ENCODE measurements around the gene UPP2. TPM values are rescaled to one million over a fixed set of nuclear protein-coding genes. Genes with fewer than 3 reads are reported as not detected.

UPP2 gene
- total RNA-seq, 2 experiments from 2014 or later = not detected

DNA sequence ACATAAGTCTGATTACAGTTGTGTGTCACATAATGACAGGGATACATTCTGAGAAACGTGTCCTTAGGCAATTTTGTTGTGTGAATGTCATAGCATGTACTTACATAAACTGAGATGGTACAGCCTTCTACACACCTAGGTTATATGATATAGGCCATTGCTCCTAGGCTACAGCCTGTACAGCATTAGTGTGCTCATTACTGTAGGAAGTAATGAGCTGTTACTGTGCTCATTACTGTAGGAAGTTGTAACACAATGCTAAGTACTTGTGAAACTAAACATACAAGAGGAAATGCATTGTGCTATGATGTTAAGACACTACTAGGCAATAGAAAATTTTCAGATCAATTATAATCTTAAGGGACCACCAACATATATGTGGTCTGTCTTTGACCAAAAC, 72.8 kb downstream of the UPP2 start:
- Histone ChIP-seq H3K9me3 (ENCODE audit: low read length) (no peaks in the 10 kb centered on the region), H3K9me2 (ENCODE audit: insufficient read depth, low read length) (no peaks in the 10 kb centered on the region), H3K4me2 (ENCODE audit: low read length) (no peak overlapping the region), H3K27ac (ENCODE audit: low read depth, low read length, poor library complexity, severe bottlenecking) (no peak overlapping the region), H2AFZ (ENCODE audit: low read length) (no peak overlapping the region), H3K79me2 (ENCODE audit: insufficient read depth, low read depth, low read length) (no peaks in the 10 kb centered on the region), H4K20me1 (ENCODE audit: insufficient read depth, low read length) (no peaks in the 10 kb centered on the region), H3K4me3 (ENCODE audit: low read depth, low read length, poor library complexity, severe bottlenecking) (no peak overlapping the region), H3K4me1 (ENCODE audit: insufficient read depth, low read length, poor library complexity, severe bottlenecking) (no peaks in the 10 kb centered on the region), H3K36me3 (ENCODE audit: insufficient read depth, low read length) (no peaks in the 10 kb centered on the region)
- POLR2A ChIA-PET = interaction anchor here (1.2 kb wide), 1 partner anchor 11 kb away, joined by 3 read pairs; no protein-coding TSS in a partner anchor
- no peak for TF ChIP-seq EZH2phosphoT487 (IDR thresholded peaks at IDR 0.05; ENCODE audit: borderline replicate concordance, low read depth, low read length)
- TF ChIP-seq, protein P1, sequence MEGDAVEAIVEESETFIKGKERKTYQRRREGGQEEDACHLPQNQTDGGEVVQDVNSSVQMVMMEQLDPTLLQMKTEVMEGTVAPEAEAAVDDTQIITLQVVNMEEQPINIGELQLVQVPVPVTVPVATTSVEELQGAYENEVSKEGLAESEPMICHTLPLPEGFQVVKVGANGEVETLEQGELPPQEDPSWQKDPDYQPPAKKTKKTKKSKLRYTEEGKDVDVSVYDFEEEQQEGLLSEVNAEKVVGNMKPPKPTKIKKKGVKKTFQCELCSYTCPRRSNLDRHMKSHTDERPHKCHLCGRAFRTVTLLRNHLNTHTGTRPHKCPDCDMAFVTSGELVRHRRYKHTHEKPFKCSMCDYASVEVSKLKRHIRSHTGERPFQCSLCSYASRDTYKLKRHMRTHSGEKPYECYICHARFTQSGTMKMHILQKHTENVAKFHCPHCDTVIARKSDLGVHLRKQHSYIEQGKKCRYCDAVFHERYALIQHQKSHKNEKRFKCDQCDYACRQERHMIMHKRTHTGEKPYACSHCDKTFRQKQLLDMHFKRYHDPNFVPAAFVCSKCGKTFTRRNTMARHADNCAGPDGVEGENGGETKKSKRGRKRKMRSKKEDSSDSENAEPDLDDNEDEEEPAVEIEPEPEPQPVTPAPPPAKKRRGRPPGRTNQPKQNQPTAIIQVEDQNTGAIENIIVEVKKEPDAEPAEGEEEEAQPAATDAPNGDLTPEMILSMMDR (conservative IDR thresholded peaks at IDR 0.05; ENCODE audit: low read length) = no peak
- BruUV-seq (replicated peaks) = no TSS peak
- no peak for DNase-seq (ENCODE audit: low spot score)
- CTCF ChIA-PET (ENCODE audit: unreplicated experiment) = no interaction called here
- intact Hi-C loops (cut with micrococcal nuclease; ENCODE audit: unreplicated experiment) = no loop called here

DNA sequence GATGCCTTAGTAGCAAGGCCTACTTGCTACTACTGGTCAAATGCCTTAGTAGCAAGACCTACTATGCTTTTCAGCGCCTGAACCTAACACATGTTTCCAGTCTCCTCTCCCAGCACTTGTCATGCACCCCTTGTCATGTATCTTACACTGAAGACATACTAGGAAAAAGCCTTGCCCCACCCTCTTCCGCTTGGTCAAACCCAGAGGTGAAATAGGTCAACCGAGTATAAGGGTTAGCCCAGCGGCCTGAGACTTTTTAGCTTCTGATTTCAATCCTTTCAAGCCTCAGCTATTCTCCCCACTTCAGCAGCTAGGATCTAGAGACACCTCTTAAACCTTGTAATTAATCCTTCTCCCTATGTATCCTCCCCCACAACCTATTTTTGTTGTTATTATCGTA, 73.3 kb downstream of the UPP2 start:
- no TSS peak for BruUV-seq (replicated peaks)
- POLR2A ChIA-PET = no interaction called here
- no peak overlapping the region for H3K4me3 ChIP-seq (ENCODE audit: low read depth, low read length, poor library complexity, severe bottlenecking)

DNA sequence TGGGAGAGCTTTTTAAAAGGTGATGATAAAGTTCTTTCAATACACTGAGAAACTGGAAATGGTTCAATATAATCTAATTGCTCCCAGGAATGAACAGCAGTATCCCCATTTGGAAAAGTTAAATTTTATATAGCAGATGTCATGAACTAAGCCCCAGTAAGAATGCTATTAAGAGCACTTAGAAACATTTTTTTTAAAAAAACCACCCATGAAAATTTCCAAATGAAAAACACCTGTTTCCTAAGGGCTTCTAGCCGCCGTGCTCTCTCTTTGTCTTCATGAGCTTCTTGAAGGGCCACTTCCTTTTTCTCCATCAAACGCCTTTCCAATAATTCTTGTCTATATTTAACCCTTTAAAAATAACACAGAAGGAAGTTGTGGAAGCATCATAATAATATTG, 77.0 kb downstream of the UPP2 start:
- H2AFZ ChIP-seq (ENCODE audit: low read length) = no peak overlapping the region
- no peaks in the 10 kb centered on the region for H3K9me3 ChIP-seq (ENCODE audit: low read length)
- no peak for DNase-seq (ENCODE audit: low spot score)
- TF ChIP-seq EZH2phosphoT487 (IDR thresholded peaks at IDR 0.05; ENCODE audit: borderline replicate concordance, low read depth, low read length) = no peak
- TF ChIP-seq, protein P1 (conservative IDR thresholded peaks at IDR 0.05; ENCODE audit: low read length) = no peak
- H3K79me2 ChIP-seq (ENCODE audit: insufficient read depth, low read depth, low read length) = no peaks in the 10 kb centered on the region
- CTCF ChIA-PET (ENCODE audit: unreplicated experiment) = no interaction called here
- intact Hi-C loops (cut with micrococcal nuclease; ENCODE audit: unreplicated experiment) = loop anchor here (2.0 kb wide), 2 partner anchors 566 to 576 kb away; no protein-coding TSS in a partner anchor
- H3K4me2 ChIP-seq (ENCODE audit: low read length) = no peak overlapping the region
- H4K20me1 ChIP-seq (ENCODE audit: insufficient read depth, low read length) = no peaks in the 10 kb centered on the region
- BruUV-seq (replicated peaks) = no TSS peak
- no peaks in the 10 kb centered on the region for H3K4me1 ChIP-seq (ENCODE audit: insufficient read depth, low read length, poor library complexity, severe bottlenecking)
- H3K36me3 ChIP-seq (ENCODE audit: insufficient read depth, low read length) = no peaks in the 10 kb centered on the region
- no peak overlapping the region for H3K4me3 ChIP-seq (ENCODE audit: low read depth, low read length, poor library complexity, severe bottlenecking)
- POLR2A ChIA-PET = interaction anchor here (1.0 kb wide), 2 partner anchors 36 to 47 kb away, joined by 3 read pairs; no protein-coding TSS in a partner anchor
- no peaks in the 10 kb centered on the region for H3K9me2 ChIP-seq (ENCODE audit: insufficient read depth, low read length)
- H3K27ac ChIP-seq (ENCODE audit: low read depth, low read length, poor library complexity, severe bottlenecking) = no peak overlapping the region

More for the DNA sequence above, 73.3 kb downstream of the UPP2 start:
- Histone ChIP-seq H3K79me2 (ENCODE audit: insufficient read depth, low read depth, low read length) (no peaks in the 10 kb centered on the region), H3K36me3 (ENCODE audit: insufficient read depth, low read length) (no peaks in the 10 kb centered on the region), H4K20me1 (ENCODE audit: insufficient read depth, low read length) (no peaks in the 10 kb centered on the region), H3K4me1 (ENCODE audit: insufficient read depth, low read length, poor library complexity, severe bottlenecking) (no peaks in the 10 kb centered on the region), H2AFZ (ENCODE audit: low read length) (no peak overlapping the region), H3K27ac (ENCODE audit: low read depth, low read length, poor library complexity, severe bottlenecking) (no peak overlapping the region), H3K4me2 (ENCODE audit: low read length) (no peak overlapping the region), H3K9me3 (ENCODE audit: low read length) (no peaks in the 10 kb centered on the region), H3K9me2 (ENCODE audit: insufficient read depth, low read length) (no peaks in the 10 kb centered on the region)
- CTCF ChIA-PET (ENCODE audit: unreplicated experiment) = no interaction called here
- intact Hi-C loops (cut with micrococcal nuclease; ENCODE audit: unreplicated experiment) = no loop called here
- no peak for DNase-seq (ENCODE audit: low spot score)
- TF ChIP-seq, protein P1 (conservative IDR thresholded peaks at IDR 0.05; ENCODE audit: low read length) = no peak
- no peak for TF ChIP-seq EZH2phosphoT487 (IDR thresholded peaks at IDR 0.05; ENCODE audit: borderline replicate concordance, low read depth, low read length)

Measured in OCI-LY7 (cell line).